ENCODE measurements around the gene TLCD1.

- no peak for TF ChIP-seq NRF1 (conservative IDR thresholded peaks at IDR 0.05; ENCODE audit: low read depth, low read length)
- TF ChIP-seq CTCF (IDR thresholded peaks at IDR 0.05 in 2 of 3, conservative IDR thresholded peaks at IDR 0.05 in 1 of 3; ENCODE audit: control insufficient read depth in 2 of 3, extremely low read depth in 1 of 3, insufficient read depth in 1 of 3, low read depth in 3 of 3, low read length in 3 of 3) = no peak
- no peak for TF ChIP-seq EP300 (IDR thresholded peaks at IDR 0.05; ENCODE audit: borderline replicate concordance in 1 of 2, control insufficient read depth in 1 of 2, low read depth in 2 of 2, low read length in 2 of 2)
- TF ChIP-seq RFX5 (IDR thresholded peaks at IDR 0.05; ENCODE audit: low read depth, low read length) = no peak
- TF ChIP-seq FOXM1 (IDR thresholded peaks at IDR 0.05; ENCODE audit: low read depth, low read length) = no peak
- TF ChIP-seq ZBTB40 (IDR thresholded peaks at IDR 0.05; ENCODE audit: borderline replicate concordance) = no peak
Observed at GRCh38 chr17:28685366-28685765, 40.7 kb downstream of the TLCD1 start.

Data from GM12878 (cell line).